K562 (cell line): ENCODE results near the gene SCYL1. TPM values are rescaled to one million over a fixed set of nuclear protein-coding genes. Genes with fewer than 3 reads are reported as not detected.
A peak's percentile ranks its signal among the peaks of the same experiment; 100 is the strongest.

Experiments
- CEBPB ChIP-seq: fragments of 450-650 bp; IDR thresholded peaks from 2 replicates; pipeline ENCODE4 v1.6.1; 2016; ENCODE audit warnings: missing genetic modification characterization, missing compliant biosample characterization
- CHD1 ChIP-seq: fragments of 200-600 bp; sonication (generic); IDR thresholded peaks from one replicate; pipeline ENCODE4 v1.6.1; 2012; ENCODE audit warnings: mild to moderate bottlenecking, moderate library complexity, low read length, inconsistent platforms
- CREM ChIP-seq: IDR thresholded peaks from 2 replicates; pipeline ENCODE4 v1.6.1; 2014; ENCODE audit warnings: antibody characterized with exemption, low read depth
- DEAF1 ChIP-seq: fragments of 450-650 bp; formaldehyde crosslinking; IDR thresholded peaks from 2 replicates; pipeline ENCODE4 v1.4.0; 2020; ENCODE audit warnings: mild to moderate bottlenecking, moderate library complexity
- EP300 ChIP-seq: IDR thresholded peaks from 2 replicates; pipeline ENCODE4 v1.6.1; 2012; ENCODE audit warnings: low read length, improper control_type of control experiment
- HDGF ChIP-seq: fragments of 450-650 bp; IDR thresholded peaks from 2 replicates; pipeline ENCODE4 v1.6.1; 2016
- RBM14 ChIP-seq: fragments of 200-400 bp; formaldehyde crosslinking; IDR thresholded peaks from 2 replicates; pipeline ENCODE4 v1.6.1; 2018; ENCODE audit warnings: low read depth, mild to moderate bottlenecking, low read length, moderate library complexity, borderline replicate concordance; ENCODE audit not compliant: insufficient read depth
- SLC30A9 ChIP-seq: fragments of 250-450 bp; sonication (Bioruptor Pico); IDR thresholded peaks from 2 replicates; pipeline ENCODE4 v1.8.0; 2022; ENCODE audit warnings: mild to moderate bottlenecking, moderate library complexity
- TEAD1 ChIP-seq, 2 experiments: fragments of 450-650 bp in 1 of 2; sonication (generic) in 1 of 2; formaldehyde crosslinking; IDR thresholded peaks; 2 replicates each; pipeline versions ENCODE4 v1.4.0 to v1.8.0; 2020 to 2022; ENCODE audit warnings: mild to moderate bottlenecking in 2 of 2, missing genetic modification reagents in 1 of 2
- USF1 ChIP-seq: sonication (generic); formaldehyde crosslinking; IDR thresholded peaks from 2 replicates; pipeline ENCODE4 v1.9.0; 2022; ENCODE audit warnings: mild to moderate bottlenecking, missing genetic modification reagents
- ZBTB40 ChIP-seq, 2 experiments: fragments of 450-650 bp in 1 of 2; sonication (generic) in 1 of 2; formaldehyde crosslinking in 1 of 2; IDR thresholded peaks; 2 replicates each; pipeline versions ENCODE4 v1.7.1 to v1.9.0; 2016 to 2022; ENCODE audit warnings: inconsistent platforms in 1 of 2, mild to moderate bottlenecking in 1 of 2, missing genetic modification reagents in 1 of 2
- polyA plus RNA-seq, 8 experiments: library from polyadenylated mRNA; depleted of rRNA in 4 of 8; stranded (reverse) in 5 of 8; unstranded in 3 of 8; fragments of >200 nt; fragmentation: Nextera tagmentation in 2 of 8; fragmentation: Illumina TruSeq in 1 of 8; extraction: Ambion mirVana in 2 of 8; extraction: Trizol in 1 of 8; gene quantifications; 2 replicates each; pipeline versions ENCODE4 v1.2.1 to v1.2.3, GENCODE V29; 2011 to 2014; ENCODE audit warnings: inconsistent platforms in 1 of 8, missing spikeins in 1 of 8
- total RNA-seq, 7 experiments: library from RNA; depleted of rRNA in 6 of 7; stranded (reverse); fragments of >200 nt in 6 of 7; fragmentation: Illumina TruSeq in 2 of 7; extraction: Trizol in 2 of 7; gene quantifications; 2 replicates each; pipeline versions ENCODE4 v1.2.1 to v1.2.3, GENCODE V29; 2011 to 2021; ENCODE audit warnings: low replicate concordance in 1 of 7

Gene SCYL1
- total and polyA plus RNA-seq, 9 of the 15 experiments (the other 6 are each of a cell fraction or from before 2014, with no cell fraction given), result 1.9 to 145 (median 57.6) TPM

GRCh38 chr11:65569973-65570918 lies 45.4 kb downstream of the SCYL1 start, which contains the start of gene ZNRD2 (continued):
- TF ChIP-seq USF1 (CRISPR knock-in tag), result peak; percentile 33; the same call in 1 of the 2 replicates
- no peak for TF ChIP-seq HDGF
- TF ChIP-seq EP300, result no peak
- TF ChIP-seq SLC30A9 (CRISPR knock-in tag), result no peak
- TF ChIP-seq DEAF1 (CRISPR knock-in tag), result peak; percentile 62
- peak; percentile 18 for TF ChIP-seq CHD1
- TF ChIP-seq RBM14, result no peak
- TF ChIP-seq CREM, result peak; percentile 99
- TF ChIP-seq ZBTB40 (IDR thresholded peaks at IDR 0.05), result peak; percentile 98
- TF ChIP-seq ZBTB40 (CRISPR knock-in tag; IDR thresholded peaks at IDR 0.05), result no peak
- TF ChIP-seq CEBPB (tag), result no peak
- peak in 1 of 2 experiments; percentile 30; a peak in 1 of 4 replicates for TF ChIP-seq TEAD1 (CRISPR knock-in tag; IDR thresholded peaks at IDR 0.05)
